ENCODE data around the gene ST6GALNAC6. TPM values are rescaled to one million over a fixed set of nuclear protein-coding genes. Genes with fewer than 3 reads are reported as not detected.

The ST6GALNAC6 gene
- total and polyA plus RNA-seq, 2 donors (not counting 1 experiment from before 2014, with no cell fraction given), result 68.0 to 126 TPM

DNA sequence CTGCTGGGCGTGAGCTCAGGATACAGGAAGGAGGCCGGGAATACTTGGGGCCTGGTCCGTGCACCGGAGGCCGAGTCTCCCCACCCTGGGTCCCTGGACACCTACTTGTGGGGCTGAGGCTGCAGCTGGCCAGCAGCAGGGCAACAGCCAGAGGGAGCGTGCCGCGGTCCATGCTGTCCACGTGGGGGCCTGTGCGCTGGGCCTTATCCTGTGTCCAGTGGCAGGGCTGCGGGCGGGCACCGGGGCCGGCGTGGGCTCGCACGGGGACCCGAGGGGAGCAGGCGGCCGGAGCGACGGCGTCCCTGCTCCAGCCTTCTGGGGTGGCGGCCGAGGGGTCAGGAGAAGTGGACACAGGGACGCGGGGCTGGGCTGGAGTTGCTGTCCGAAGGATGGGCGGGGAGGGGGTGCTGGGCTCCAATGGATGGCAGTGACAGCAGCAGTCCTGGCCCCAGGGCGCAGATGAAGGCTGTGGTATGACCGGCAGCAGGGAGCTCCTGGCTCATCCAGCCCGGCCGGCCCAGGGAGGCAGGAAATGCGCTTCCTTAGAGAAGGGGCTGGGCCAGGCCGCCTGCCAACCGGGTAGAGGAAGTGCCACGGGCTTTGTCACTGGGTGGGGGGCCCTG lies 45.1 kb downstream of the ST6GALNAC6 start, which contains the start of gene ENG:
Gene ENG (minus strand): TSS at position 475 of the 623 bp plus-strand sequence. CDS start 303 bp downstream, at position 172.
- H3K27me3 ChIP-seq (replicated peaks in 1 of 4; ENCODE audit: control extremely low read depth in 1 of 4, control insufficient read depth in 3 of 4, insufficient read depth in 4 of 4, low read length in 3 of 4), result no peaks in the 10 kb centered on the region
- peak within 1 kb of the TSS; percentile 87 for H2AFZ ChIP-seq (ENCODE audit: insufficient read depth, low read depth, low read length, poor library complexity, severe bottlenecking)
- TF ChIP-seq, protein P1, sequence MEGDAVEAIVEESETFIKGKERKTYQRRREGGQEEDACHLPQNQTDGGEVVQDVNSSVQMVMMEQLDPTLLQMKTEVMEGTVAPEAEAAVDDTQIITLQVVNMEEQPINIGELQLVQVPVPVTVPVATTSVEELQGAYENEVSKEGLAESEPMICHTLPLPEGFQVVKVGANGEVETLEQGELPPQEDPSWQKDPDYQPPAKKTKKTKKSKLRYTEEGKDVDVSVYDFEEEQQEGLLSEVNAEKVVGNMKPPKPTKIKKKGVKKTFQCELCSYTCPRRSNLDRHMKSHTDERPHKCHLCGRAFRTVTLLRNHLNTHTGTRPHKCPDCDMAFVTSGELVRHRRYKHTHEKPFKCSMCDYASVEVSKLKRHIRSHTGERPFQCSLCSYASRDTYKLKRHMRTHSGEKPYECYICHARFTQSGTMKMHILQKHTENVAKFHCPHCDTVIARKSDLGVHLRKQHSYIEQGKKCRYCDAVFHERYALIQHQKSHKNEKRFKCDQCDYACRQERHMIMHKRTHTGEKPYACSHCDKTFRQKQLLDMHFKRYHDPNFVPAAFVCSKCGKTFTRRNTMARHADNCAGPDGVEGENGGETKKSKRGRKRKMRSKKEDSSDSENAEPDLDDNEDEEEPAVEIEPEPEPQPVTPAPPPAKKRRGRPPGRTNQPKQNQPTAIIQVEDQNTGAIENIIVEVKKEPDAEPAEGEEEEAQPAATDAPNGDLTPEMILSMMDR (IDR thresholded peaks at IDR 0.05), result no peak
- TF ChIP-seq EZH2 (IDR thresholded peaks at IDR 0.05; ENCODE audit: borderline replicate concordance, insufficient read depth, low read depth, low read length, poor library complexity, severe bottlenecking), result no peak
- H3K36me3 ChIP-seq (replicated peaks in 1 of 2; ENCODE audit: control extremely low read depth in 1 of 2, control insufficient read depth in 1 of 2, extremely low read depth in 1 of 2, insufficient read depth in 2 of 2, low read length in 1 of 2), result no peaks in the 10 kb centered on the region
- intact Hi-C loops (cut with micrococcal nuclease), result no loop called here
- DNase-seq (peak; percentile 30), ATAC-seq (ENCODE audit: low read depth) (peak; percentile 46)
- H3K4me1 ChIP-seq (ENCODE audit: control insufficient read depth in 2 of 2, insufficient read depth in 2 of 2, low read length in 2 of 2), result peaks cover 36 to 57% of the 10 kb centered on the region in 2 donors
- Mint-ChIP-seq H3K27ac (peak within 1 kb of the TSS; percentile 82), H3K4me3 (peak within 1 kb of the TSS; percentile 87), H3K27me3 (no peaks in the 10 kb centered on the region), H3K9me3 (ENCODE audit: insufficient read depth) (peaks cover 2% of the 10 kb centered on the region), H3K4me1 (peaks cover 42% of the 10 kb centered on the region)
- 5% methylated on average over 30 of the region's 37 CpGs for WGBS (ENCODE audit: insufficient coverage)
- peak within 1 kb of the TSS; percentile 24 to 74 for H3K27ac ChIP-seq (ENCODE audit: low read length in 2 of 2)
- H3K9me3 ChIP-seq (ENCODE audit: control extremely low read depth in 1 of 3, control insufficient read depth in 2 of 3, insufficient read depth in 1 of 3, low read length in 2 of 3), result peaks cover 0 to 13% (median 6%) of the 10 kb centered on the region in 3 donors
- H3K4me3 ChIP-seq (ENCODE audit: control extremely low read depth in 1 of 5, extremely low read depth in 1 of 5, insufficient read depth in 1 of 5, low read depth in 2 of 5, low read length in 4 of 5), result peak within 1 kb of the TSS; percentile 45 to 92 (median 64)
- ChIA-PET POLR2A (interaction anchor here (0.6 to 1.7 kb wide), 4 partner anchors 9 to 835 kb away, joined by 3 to 8 read pairs (median 4); partner anchors contain the start of gene ST6GALNAC4), CTCF (interaction anchor here (0.6 to 2.2 kb wide), 6 partner anchors 11 to 120 kb away, joined by 3 to 14 read pairs (median 6); partner anchors contain the start of gene TOR2A)
- H3K4me2 ChIP-seq (replicated peaks; ENCODE audit: low read depth, low read length, poor library complexity, severe bottlenecking), result peak within 1 kb of the TSS; percentile 98
- peaks cover 11% of the 10 kb centered on the region for H3K79me2 ChIP-seq (ENCODE audit: control insufficient read depth, insufficient read depth, low read length)
- H4K20me1 ChIP-seq (ENCODE audit: control insufficient read depth, insufficient read depth, low read length, poor library complexity, severe bottlenecking), result no peaks in the 10 kb centered on the region
- peak within 1 kb of the TSS; percentile 84 for H3K9ac ChIP-seq (ENCODE audit: low read length)

All from B cell (primary cell).